ENCODE results near the gene MED27.

- TF ChIP-seq RAD21 (IDR thresholded peaks at IDR 0.05; ENCODE audit: insufficient read depth, low read depth, low read length) (no peak), ZNF384 (IDR thresholded peaks at IDR 0.05; ENCODE audit: borderline replicate concordance, low read depth, low read length) (no peak), CTCF (IDR thresholded peaks at IDR 0.05 in 2 of 3, conservative IDR thresholded peaks at IDR 0.05 in 1 of 3; ENCODE audit: control insufficient read depth in 2 of 3, extremely low read depth in 1 of 3, insufficient read depth in 1 of 3, low read depth in 3 of 3, low read length in 3 of 3) (no peak), POLR2AphosphoS5 (IDR thresholded peaks at IDR 0.05; ENCODE audit: low read length) (no peak), TAF1 (IDR thresholded peaks at IDR 0.05; ENCODE audit: borderline replicate concordance, low read depth, low read length) (no peak), BACH1 (IDR thresholded peaks at IDR 0.05; ENCODE audit: borderline replicate concordance) (no peak), MAX (IDR thresholded peaks at IDR 0.05; ENCODE audit: low read depth, low read length) (no peak)
Measured at GRCh38 chr9:132008855-132009812, 70.5 kb downstream of the MED27 start.
